GM23338 (cell line): ENCODE data around the gene ANKRD18B. TPM values are rescaled to one million over a fixed set of nuclear protein-coding genes. Genes with fewer than 3 reads are reported as not detected.
"Not testable (repeated sequence)": the region's sequence is repeated elsewhere in the genome, so short reads cannot be mapped to it uniquely, and the experiment has no call there.

Experiments
- ATAC-seq: fragments of 200-7000 bp; cut with Tn5 transposase; 3 replicates; pipeline ENCODE4 v1.9.1; 2020
- DNase-seq: peaks from one replicate; pipeline ENCODE4 v3.0.0-alpha.2; 2015; ENCODE audit warnings: low spot score
- H2AFZ ChIP-seq: fragments of 200-600 bp; sonication (generic); 2 replicates; pipeline ENCODE4 v1.8.0; 2016; ENCODE audit warnings: antibody characterized with exemption, mild to moderate bottlenecking, moderate library complexity
- H3F3A ChIP-seq: fragments of 200-600 bp; sonication (generic); replicated peaks from 2 replicates; pipeline ENCODE4 v1.8.0; 2017; ENCODE audit warnings: antibody characterized with exemption, mixed run types, low read depth
- H3K27ac ChIP-seq: fragments of 200-600 bp; sonication (generic); 2 replicates; pipeline ENCODE4 v1.6.1; 2016; ENCODE audit warnings: low read depth
- H3K27me3 ChIP-seq: fragments of 200-600 bp; sonication (generic); 2 replicates; pipeline ENCODE4 v1.8.0; 2016; ENCODE audit warnings: mild to moderate bottlenecking, mixed run types, moderate library complexity; ENCODE audit not compliant: insufficient read depth
- H3K36me3 ChIP-seq: fragments of 200-600 bp; sonication (generic); 2 replicates; pipeline ENCODE4 v1.8.0; 2016; ENCODE audit warnings: mild to moderate bottlenecking; ENCODE audit not compliant: insufficient read depth
- H3K4me1 ChIP-seq: fragments of 200-600 bp; sonication (generic); 2 replicates; pipeline ENCODE4 v1.8.0; 2016; ENCODE audit warnings: mild to moderate bottlenecking, moderate library complexity; ENCODE audit not compliant: insufficient read depth
- H3K4me2 ChIP-seq: fragments of 200-600 bp; sonication (generic); 2 replicates; pipeline ENCODE4 v1.7.1; 2017; ENCODE audit warnings: mixed run types
- H3K4me3 ChIP-seq: fragments of 200-600 bp; sonication (generic); 2 replicates; pipeline ENCODE4 v1.6.1; 2016; ENCODE audit warnings: mixed run types
- H3K79me2 ChIP-seq: fragments of 200-600 bp; sonication (generic); replicated peaks from 2 replicates; pipeline ENCODE4 v1.8.0; 2017; ENCODE audit warnings: mild to moderate bottlenecking; ENCODE audit not compliant: insufficient read depth
- H3K9me2 ChIP-seq: fragments of 200-600 bp; sonication (generic); 2 replicates; pipeline ENCODE4 v1.8.0; 2017; ENCODE audit not compliant: insufficient read depth
- H4K20me1 ChIP-seq: fragments of 200-600 bp; sonication (generic); replicated peaks from 2 replicates; pipeline ENCODE4 v1.8.0; 2017; ENCODE audit warnings: mild to moderate bottlenecking; ENCODE audit not compliant: insufficient read depth
- H3K27ac Mint-ChIP-seq: 2 replicates; pipeline ENCODE4 v1.8.0; 2020; ENCODE audit warnings: inconsistent platforms, mild to moderate bottlenecking, moderate library complexity, mixed read lengths
- H3K27me3 Mint-ChIP-seq: 3 replicates; pipeline ENCODE4 v1.8.0; 2022; ENCODE audit warnings: low read depth, mild to moderate bottlenecking, moderate library complexity, mixed read lengths, inconsistent platforms; ENCODE audit not compliant: insufficient read depth, poor library complexity
- H3K36me3 Mint-ChIP-seq: 3 replicates; pipeline ENCODE4 v1.8.0; 2021; ENCODE audit warnings: low read depth, mild to moderate bottlenecking, inconsistent platforms, moderate library complexity, mixed read lengths
- H3K4me1 Mint-ChIP-seq: 3 replicates; pipeline ENCODE4 v1.8.0; 2020; ENCODE audit warnings: mild to moderate bottlenecking, inconsistent platforms, mixed read lengths
- H3K4me3 Mint-ChIP-seq: 3 replicates; pipeline ENCODE4 v1.8.0; 2021; ENCODE audit warnings: moderate library complexity, mild to moderate bottlenecking, inconsistent platforms, mixed read lengths
- H3K9me3 Mint-ChIP-seq: 3 replicates; pipeline ENCODE4 v1.8.0; 2020; ENCODE audit warnings: moderate library complexity, mild to moderate bottlenecking, inconsistent platforms, mixed read lengths
- polyA plus RNA-seq: library from polyadenylated mRNA; unstranded; fragments of >200 nt; fragmentation: Nextera tagmentation; extraction: Ambion mirVana; gene quantifications from 2 replicates; pipeline ENCODE4 v1.2.1, GENCODE V29; 2016
- total RNA-seq: library from RNA; depleted of rRNA; stranded (reverse); fragments of >200 nt; shearing (Covaris generic); gene quantifications from 2 replicates; pipeline ENCODE4 v1.2.3, GENCODE V29; 2014

Gene ANKRD18B
- total and polyA plus RNA-seq, 2 experiments from 2014 or later, result 4.1 to 9.2 TPM

DNA sequence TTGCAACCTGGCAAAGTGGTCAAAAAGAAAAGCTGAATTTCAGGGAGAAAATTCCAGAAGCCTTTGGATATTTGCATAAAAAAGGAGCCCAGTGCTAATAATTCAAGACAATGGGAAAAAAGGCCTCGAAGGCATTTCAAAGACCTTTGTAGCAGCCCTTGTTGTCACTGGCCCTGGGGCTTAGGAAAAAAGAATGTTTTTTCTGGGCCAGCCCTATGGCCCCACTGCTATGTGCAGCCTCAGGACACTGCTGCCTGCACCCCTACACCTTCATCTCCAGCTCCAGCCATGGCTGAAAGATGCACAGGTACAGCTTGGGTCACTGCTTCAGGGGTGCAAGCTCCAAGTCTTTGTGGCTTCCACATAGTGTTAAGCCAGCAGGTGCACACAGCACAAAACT lies 62.1 kb downstream of the ANKRD18B start:
- H3K79me2 ChIP-seq, H3K4me2 ChIP-seq: not testable (repeated sequence)

DNA sequence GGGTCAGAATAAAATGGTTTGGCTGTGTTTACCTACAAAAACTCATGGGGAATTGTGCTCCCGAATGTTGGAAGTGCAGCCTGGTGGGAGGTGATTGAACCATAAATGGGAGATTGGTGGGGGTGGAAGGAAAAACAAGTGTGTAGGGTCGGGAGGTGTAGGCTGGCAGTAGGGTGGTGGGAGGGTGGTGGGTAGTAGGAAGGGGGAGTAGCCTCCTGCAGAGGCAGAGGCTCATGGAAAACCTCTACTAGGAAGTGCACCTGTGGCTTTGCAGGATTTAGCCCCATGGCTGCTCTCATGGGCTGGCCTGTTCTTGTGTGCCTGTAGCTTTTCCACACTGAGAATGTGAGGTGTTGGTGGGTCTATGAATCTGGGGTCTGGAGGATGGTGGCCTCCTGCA lies 63.7 kb downstream of the ANKRD18B start:
- not testable (repeated sequence) for H3K9me3 Mint-ChIP-seq, H3K27me3 ChIP-seq, ATAC-seq

More for the DNA sequence above, 62.1 kb downstream of the ANKRD18B start:
- H3K4me1 ChIP-seq, ATAC-seq, H3K36me3 Mint-ChIP-seq, H3K27ac ChIP-seq, H3K27me3 Mint-ChIP-seq, H3K36me3 ChIP-seq, H3K9me3 Mint-ChIP-seq, H3K27ac Mint-ChIP-seq, H3K4me3 ChIP-seq, H2AFZ ChIP-seq, H3F3A ChIP-seq, DNase-seq, H3K4me3 Mint-ChIP-seq, H3K9me2 ChIP-seq, H3K27me3 ChIP-seq, H4K20me1 ChIP-seq: not testable (repeated sequence)
- H3K4me1 Mint-ChIP-seq, result peaks cover 33% of the 10 kb centered on the region

DNA sequence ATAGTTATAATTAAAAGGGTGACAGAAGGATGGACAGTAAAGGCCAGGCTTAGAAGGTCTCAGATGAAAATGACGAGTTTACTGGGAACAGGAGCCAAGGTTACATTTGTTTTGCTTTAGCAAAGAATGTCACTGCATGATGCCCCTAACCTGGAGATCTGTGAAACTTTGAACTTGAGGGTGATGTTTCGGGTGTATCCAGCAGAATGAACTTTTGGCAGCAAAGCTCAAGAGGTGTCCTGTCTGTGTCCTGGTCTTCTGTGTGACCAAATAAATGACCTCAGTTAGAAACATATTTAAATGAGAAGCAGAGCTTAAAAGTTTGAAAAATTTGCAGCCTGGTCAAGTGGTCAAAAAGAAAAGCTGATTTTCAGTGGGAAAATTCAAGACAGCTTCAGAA lies 64.8 kb downstream of the ANKRD18B start:
- not testable (repeated sequence) for H3K27me3 Mint-ChIP-seq, H3K79me2 ChIP-seq, H3K27ac ChIP-seq, H3K36me3 ChIP-seq, H3K4me3 ChIP-seq, H3K27me3 ChIP-seq, H3K9me2 ChIP-seq, H2AFZ ChIP-seq, H3K4me2 ChIP-seq, H3K36me3 Mint-ChIP-seq, H3K9me3 Mint-ChIP-seq, H3K4me3 Mint-ChIP-seq, ATAC-seq, DNase-seq, H3K4me1 ChIP-seq, H3K27ac Mint-ChIP-seq, H4K20me1 ChIP-seq, H3F3A ChIP-seq
- H3K4me1 Mint-ChIP-seq, result peaks cover 18% of the 10 kb centered on the region

More for the DNA sequence above, 63.7 kb downstream of the ANKRD18B start:
- not testable (repeated sequence) for H3K4me2 ChIP-seq, H3K4me1 ChIP-seq, H3K27me3 Mint-ChIP-seq, DNase-seq, H3K36me3 ChIP-seq, H3K36me3 Mint-ChIP-seq, H3K9me2 ChIP-seq, H4K20me1 ChIP-seq, H3K27ac ChIP-seq, H3K79me2 ChIP-seq, H2AFZ ChIP-seq, H3F3A ChIP-seq, H3K27ac Mint-ChIP-seq, H3K4me3 ChIP-seq, H3K4me3 Mint-ChIP-seq
- peaks cover 20% of the 10 kb centered on the region for H3K4me1 Mint-ChIP-seq

DNA sequence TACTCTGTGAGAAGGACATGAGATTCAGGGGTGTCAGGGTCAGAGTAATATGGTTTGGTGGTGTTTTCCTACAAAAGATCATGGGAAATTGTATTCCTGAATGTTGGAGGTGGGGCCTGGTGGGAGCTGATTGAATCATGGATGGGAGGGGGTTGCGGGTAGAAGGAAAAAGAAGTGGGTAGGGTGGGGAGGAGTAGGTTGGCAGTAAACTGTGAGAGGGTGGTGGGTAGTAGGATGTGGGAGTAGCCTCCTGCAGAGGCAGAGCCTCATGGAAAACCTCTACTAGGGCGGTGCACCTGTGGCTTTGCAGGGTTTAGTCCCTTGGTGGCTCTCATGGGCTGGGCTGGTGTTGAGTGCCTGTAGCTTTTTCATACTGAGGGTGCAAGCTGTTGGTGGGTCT lies 66.8 kb downstream of the ANKRD18B start:
- peaks cover 13% of the 10 kb centered on the region for H3K4me1 Mint-ChIP-seq
- not testable (repeated sequence) for H3K27me3 Mint-ChIP-seq, H3K36me3 Mint-ChIP-seq, H3K9me2 ChIP-seq, H2AFZ ChIP-seq, H4K20me1 ChIP-seq, H3K9me3 Mint-ChIP-seq, H3K36me3 ChIP-seq, H3K4me3 Mint-ChIP-seq, H3K4me2 ChIP-seq, H3K27ac ChIP-seq, H3K27me3 ChIP-seq, H3K79me2 ChIP-seq, H3K27ac Mint-ChIP-seq, ATAC-seq, DNase-seq, H3K4me1 ChIP-seq, H3K4me3 ChIP-seq, H3F3A ChIP-seq

DNA sequence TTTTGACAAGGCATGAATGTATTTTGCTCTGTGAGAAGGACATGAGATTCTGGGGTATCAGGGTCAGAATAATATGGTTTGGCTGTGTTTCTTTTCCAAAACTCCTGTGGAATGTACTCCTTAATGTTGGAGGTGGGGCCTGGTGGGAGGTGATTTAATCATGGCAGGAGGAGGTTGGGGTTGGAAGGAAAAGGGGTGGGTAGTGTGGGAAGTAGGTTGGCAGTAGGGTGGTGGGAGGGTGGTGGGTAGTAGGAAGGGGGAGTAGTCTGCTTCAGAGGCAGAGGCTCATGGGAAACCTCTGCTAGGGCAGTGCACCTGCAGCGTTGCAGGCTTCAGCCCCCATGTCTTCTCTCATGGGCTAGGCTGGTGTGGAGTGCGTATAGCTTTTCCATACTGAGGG lies 72.9 kb downstream of the ANKRD18B start:
- H3K9me3 Mint-ChIP-seq, result peaks cover 11% of the 10 kb centered on the region
- H3K4me3 ChIP-seq, H3K4me1 ChIP-seq, ATAC-seq, H3K4me3 Mint-ChIP-seq, H3K36me3 Mint-ChIP-seq, H3F3A ChIP-seq, DNase-seq, H3K27me3 ChIP-seq, H2AFZ ChIP-seq, H4K20me1 ChIP-seq, H3K27ac ChIP-seq, H3K4me2 ChIP-seq, H3K27ac Mint-ChIP-seq, H3K36me3 ChIP-seq, H3K79me2 ChIP-seq, H3K4me1 Mint-ChIP-seq, H3K27me3 Mint-ChIP-seq, H3K9me2 ChIP-seq: not testable (repeated sequence)

DNA sequence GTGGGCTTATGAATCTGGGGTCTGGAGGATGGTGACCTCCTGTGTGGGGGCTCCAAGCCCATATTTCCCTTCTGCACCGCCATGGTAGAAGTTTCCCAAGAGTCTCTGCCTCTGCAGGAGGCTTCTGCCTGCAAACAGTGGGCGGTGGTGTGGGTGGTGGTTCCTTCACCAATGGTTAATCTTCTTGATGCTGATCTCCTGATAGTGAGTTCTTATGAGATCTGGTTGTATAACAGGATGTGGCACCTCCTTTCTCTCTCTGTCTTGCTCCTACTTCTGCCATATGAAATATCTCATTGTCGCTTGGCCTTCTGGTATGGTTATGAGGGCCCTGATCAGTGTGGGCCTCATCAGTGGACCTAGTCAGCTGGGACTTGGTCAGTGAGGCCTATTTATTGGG lies 73.3 kb downstream of the ANKRD18B start:
- Mint-ChIP-seq H3K36me3 (peaks cover 12% of the 10 kb centered on the region), H3K9me3 (peaks cover 13% of the 10 kb centered on the region)
- not testable (repeated sequence) for H3K9me2 ChIP-seq, H3K36me3 ChIP-seq, H3K79me2 ChIP-seq, H3K4me1 Mint-ChIP-seq, H3K4me2 ChIP-seq, H3K4me3 Mint-ChIP-seq, H3K27me3 Mint-ChIP-seq, H4K20me1 ChIP-seq, ATAC-seq, H3K27ac Mint-ChIP-seq, H3F3A ChIP-seq, H3K27me3 ChIP-seq, DNase-seq, H3K4me3 ChIP-seq, H3K27ac ChIP-seq, H3K4me1 ChIP-seq, H2AFZ ChIP-seq
